GM18505 (cell line): ENCODE measurements around the gene PPIF.

Source experiments
- ATAC-seq: cut with Tn5 transposase; IDR thresholded peaks from one replicate; pipeline ENCODE4 v1.9.1; 2021; ENCODE audit not compliant: unreplicated experiment
- POLR2A ChIP-seq: IDR thresholded peaks from 4 replicates; pipeline ENCODE4 v1.6.1; 2011; ENCODE audit warnings: borderline replicate concordance; ENCODE audit not compliant: insufficient read depth, insufficient read length; ENCODE audit errors: extremely low read depth

Gene PPIF

DNA sequence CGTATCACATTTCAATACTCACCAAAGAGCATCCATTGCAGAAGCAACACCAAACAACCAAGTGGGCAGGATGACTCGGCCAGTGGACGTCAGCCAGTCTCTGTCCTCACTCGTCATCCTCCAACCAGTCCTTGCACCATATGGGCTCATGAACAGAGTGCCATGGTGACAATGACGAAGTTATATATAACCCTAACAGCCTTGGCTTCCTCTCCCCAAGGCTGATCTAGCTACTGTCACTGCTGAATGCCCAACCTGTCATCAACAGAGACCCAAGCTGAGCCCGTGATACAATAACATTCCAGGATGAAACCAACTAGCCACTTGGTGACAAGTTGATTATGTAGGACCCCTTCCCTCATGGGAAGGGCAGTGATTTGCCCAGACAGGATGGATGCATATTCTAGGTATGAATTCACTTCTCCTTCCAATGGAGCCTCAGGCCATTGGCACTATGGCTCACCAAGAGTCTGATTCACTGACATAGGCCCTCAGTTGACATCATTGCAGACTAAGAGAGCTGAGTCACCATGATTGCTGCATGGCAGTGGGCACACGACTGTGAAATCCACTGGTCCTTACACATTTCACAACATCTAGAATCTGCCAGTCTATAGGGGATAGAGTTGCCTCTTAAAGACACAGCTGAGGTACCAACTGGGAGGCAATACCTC, 26.3 kb upstream of the PPIF start:
- ATAC-seq, result no peak
- TF ChIP-seq POLR2A, result no peak

DNA sequence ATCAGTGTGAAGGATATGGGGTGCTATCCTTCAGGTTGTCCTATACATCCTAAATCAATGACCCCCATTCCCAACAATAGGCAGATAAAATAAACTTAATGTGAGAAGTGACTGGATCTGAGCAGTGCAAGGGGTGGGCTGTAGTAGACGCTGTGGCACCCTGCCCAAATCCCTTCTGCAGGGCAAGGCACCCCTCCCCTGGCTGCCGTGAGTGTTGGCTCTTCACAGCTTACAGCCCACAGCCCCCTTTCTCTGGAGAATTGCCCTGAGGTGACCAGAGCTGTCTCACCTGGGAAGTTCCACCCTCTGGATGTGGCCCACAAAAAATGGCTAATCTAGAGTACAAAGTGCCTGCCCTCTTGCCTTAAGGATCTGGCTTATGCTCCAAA, 25.8 kb upstream of the PPIF start:
- no peak for ATAC-seq
- no peak for TF ChIP-seq POLR2A

- TF ChIP-seq POLR2A, result no peak
- no peak for ATAC-seq
Observed at GRCh38 chr10:79321951-79322350, 25.3 kb upstream of the PPIF start.

GRCh38 chr10:79322616-79323543, 24.4 kb upstream of the PPIF start:
- peak; percentile 54 for ATAC-seq
- no peak for TF ChIP-seq POLR2A

GRCh38 chr10:79323602-79324001, 23.7 kb upstream of the PPIF start:
- no peak for ATAC-seq
- no peak for TF ChIP-seq POLR2A

- ATAC-seq, result no peak
- TF ChIP-seq POLR2A, result no peak
Observed at GRCh38 chr10:79324032-79324695, 23.1 kb upstream of the PPIF start.

GRCh38 chr10:79326361-79327089, 20.7 kb upstream of the PPIF start:
- TF ChIP-seq POLR2A, result no peak
- no peak for ATAC-seq

- no peak for ATAC-seq
- no peak for TF ChIP-seq POLR2A
Observed at GRCh38 chr10:79327090-79327457, 20.2 kb upstream of the PPIF start.

- ATAC-seq, result no peak
- TF ChIP-seq POLR2A, result no peak
Observed at GRCh38 chr10:79328147-79328701, 19.0 kb upstream of the PPIF start.

DNA sequence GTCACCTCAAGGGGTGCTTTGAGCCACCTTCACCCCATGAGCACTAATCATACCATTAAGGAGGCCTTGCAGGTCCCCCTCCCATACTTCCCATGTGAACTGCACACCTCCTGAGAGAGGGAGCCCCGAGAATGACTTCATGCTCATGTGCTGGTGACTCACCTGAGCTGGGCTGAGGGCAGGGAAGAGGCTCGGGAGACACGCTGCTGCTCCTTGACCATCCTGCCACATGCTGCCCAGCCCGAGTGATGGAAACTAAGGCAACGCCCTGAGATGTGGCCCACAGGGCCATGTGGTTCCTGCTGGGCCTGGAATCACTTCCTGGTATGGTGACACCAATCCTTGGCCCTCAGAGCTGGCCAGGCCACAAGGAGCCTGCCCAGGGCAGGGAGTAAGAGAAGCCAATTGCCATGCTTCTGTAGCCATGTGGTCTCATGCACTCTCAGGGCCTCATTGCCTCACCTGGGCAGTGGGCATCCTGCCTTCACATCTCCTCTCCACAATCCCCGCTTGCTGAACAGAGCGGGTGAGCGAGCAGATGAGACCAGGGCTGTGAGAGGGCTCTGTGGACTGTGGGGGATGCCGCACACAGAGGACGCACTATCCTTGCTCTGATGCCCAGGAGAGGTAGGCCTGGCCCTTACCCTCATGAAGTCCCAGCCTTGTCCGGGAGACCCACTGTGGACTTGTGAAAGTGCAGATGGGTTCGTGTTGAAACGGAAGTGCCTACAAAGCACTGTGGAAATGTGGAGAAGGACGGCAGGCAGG, 18.3 kb upstream of the PPIF start:
- ATAC-seq, result no peak
- no peak for TF ChIP-seq POLR2A

DNA sequence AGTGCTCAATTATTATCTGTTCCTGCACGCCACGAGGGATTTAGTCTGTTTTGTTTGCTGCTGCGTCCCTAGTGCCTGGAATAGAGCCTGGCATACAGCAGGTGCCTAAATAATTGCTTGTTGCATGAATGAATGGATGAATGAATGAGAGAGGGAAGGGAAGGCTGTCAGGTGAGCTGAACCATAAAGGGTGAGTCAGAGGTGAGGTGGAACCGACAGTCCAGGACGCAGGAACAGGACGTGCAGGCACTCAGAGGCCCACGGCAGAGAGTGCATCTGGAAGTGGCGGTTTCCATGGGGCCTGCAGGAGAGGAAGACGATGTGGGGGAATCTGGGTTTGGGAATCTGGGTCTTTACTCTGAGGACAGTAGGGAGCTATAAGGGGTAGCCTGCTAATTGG, 17.7 kb upstream of the PPIF start:
- no peak for ATAC-seq
- no peak for TF ChIP-seq POLR2A

- peak; percentile 12 for ATAC-seq
- no peak for TF ChIP-seq POLR2A
Observed at GRCh38 chr10:79331226-79331625, 16.0 kb upstream of the PPIF start.
